NCI-H460 (cell line): ENCODE results near the gene UBE2QL1. TPM values are rescaled to one million over a fixed set of nuclear protein-coding genes. Genes with fewer than 3 reads are reported as not detected.

Experiments
- DNase-seq: peaks from one replicate; pipeline ENCODE4 v3.0.0-alpha.2; 2016; ENCODE audit warnings: low read depth; ENCODE audit errors: extremely low read depth
- total RNA-seq: library from RNA; depleted of rRNA; stranded (reverse); fragments of >200 nt; shearing (Covaris generic); gene quantifications from 2 replicates; pipeline ENCODE4 v1.2.3, GENCODE V29; 2014; rRNA removed

UBE2QL1 gene
- total RNA-seq, 1 experiment from 2014 or later, result 0.20 TPM

DNA sequence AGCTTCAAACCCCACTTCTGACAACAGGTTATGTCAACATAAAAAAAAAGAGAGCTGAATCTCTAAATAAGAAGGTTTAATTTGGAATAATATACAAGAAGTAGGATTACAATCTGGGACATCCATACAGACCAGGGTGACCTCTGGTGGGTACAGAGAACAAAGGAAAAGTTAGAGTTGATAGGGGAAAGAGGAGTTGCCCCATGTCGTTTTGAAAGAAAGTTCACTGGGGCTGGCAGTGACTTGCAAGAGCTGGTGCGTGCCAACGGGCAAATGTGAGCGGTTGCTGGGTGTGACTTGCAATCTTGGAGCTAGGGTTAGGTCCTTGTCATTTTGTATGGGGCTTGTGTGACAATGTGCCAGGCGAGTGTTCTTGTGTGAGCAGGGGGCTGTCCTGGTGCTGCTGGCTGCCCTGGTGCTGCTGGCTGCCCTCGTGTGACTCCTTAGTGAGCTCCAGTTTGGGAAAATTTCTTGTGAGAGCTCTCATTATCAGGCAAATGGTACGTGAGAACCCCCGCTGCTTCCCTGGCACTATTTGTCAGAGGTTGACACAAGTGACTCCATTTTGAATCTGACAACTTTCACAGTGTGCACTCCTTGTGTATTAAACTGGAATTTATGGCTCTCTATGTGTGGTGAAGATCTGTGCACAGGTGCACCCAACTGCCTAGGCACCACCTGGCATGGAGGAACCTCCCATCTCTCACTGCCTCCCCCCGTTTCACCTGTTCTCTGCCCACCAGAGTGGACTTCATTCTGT, 69.8 kb downstream of the UBE2QL1 start:
- no peak for DNase-seq

DNA sequence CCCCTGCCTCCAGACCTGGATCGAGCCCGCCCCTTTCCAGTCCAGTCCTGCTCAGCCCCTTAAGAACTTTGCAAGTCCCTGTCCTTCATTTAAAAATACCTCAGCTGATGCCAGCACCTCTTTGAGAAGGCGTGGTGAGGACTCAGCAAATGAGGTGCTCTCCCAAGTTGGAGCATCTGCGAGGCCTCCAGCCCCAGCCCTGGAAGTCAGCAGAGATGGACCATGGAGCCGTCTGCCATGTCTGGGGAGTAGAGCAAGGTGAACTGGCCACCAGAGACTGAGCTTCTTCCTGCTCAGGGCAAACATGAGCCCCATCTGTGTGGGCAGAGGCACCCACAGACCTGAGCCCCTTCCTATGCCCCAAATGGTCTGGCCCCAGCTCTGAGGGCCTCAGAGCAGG, 71.5 kb downstream of the UBE2QL1 start:
- DNase-seq, result no peak

DNA sequence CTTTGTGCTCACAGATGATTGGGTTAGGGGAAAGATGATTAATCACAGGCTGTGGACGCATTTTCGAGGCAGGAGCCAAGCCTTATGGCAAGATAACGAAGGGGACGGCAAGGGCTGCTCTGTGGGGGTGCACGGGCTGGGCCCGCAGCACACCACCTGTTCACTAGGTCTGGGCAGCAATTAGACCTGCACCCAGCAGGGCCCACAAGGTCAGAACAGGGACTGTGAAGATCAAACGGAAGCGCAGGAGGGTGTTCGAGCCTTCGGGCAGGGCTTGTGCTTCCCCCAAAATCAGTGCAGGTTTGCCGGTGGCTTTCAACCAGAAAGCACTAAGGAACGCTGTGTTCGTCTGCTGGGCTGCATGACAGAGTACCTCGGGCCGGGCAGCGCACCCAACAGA, 73.7 kb downstream of the UBE2QL1 start:
- no peak for DNase-seq

DNA sequence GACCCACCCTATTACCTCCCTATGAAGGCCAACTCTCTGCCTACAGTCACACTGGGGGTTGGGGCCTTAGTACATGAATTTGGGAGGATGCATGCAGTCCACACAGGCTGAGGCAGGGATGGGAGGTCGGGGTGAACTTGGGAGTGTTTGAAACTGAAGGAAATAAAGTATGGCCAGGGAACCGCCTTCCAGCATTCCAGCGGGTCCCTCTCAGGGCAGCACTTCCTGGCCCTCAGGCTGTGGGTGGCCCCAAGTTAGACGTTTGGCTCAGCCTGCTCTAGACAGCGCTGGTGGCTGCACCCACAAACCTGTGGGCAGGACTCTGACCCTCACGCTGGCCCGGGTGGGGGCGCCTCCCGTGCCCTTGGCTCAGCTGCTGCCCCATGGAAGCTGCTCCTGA, 74.3 kb downstream of the UBE2QL1 start:
- no peak for DNase-seq

DNA sequence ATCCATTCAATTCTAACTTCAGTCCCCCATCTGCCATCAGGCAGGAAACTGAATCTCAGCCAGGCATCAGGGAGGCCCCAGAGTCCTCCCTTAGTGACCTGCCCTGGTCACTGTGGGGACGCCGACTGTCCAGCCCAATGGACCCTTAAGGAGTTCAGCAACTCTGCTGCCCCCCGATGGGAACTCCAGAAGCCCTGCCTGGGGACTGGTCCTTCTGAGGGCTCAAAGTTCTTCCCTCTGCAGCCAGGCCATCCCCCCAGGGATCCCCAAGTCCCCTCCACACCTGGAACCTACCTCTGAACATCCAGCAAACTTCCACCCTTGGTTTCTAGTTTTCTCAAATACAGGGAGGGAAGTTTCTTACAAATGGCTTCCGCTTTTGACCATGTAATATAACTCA, 76.8 kb downstream of the UBE2QL1 start:
- DNase-seq, result no peak

DNA sequence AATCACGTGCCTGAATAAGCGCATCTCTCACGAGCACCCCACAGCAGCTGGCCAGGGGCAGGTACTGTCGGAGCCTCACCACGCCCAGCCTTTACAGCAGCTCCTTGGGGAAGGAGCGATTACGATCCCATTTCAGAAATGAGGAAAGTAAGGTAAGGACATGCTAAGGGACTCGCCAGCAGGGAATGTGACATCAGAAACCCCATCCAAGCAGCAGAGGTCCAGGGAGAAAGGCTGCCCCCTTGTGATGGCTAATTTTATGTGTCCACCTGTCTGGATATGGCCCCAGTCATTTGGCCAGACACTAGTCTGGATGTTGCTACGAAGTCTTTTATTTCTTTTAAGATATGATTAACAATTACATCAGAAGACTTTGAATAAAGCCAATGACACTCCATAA, 77.3 kb downstream of the UBE2QL1 start:
- no peak for DNase-seq

DNA sequence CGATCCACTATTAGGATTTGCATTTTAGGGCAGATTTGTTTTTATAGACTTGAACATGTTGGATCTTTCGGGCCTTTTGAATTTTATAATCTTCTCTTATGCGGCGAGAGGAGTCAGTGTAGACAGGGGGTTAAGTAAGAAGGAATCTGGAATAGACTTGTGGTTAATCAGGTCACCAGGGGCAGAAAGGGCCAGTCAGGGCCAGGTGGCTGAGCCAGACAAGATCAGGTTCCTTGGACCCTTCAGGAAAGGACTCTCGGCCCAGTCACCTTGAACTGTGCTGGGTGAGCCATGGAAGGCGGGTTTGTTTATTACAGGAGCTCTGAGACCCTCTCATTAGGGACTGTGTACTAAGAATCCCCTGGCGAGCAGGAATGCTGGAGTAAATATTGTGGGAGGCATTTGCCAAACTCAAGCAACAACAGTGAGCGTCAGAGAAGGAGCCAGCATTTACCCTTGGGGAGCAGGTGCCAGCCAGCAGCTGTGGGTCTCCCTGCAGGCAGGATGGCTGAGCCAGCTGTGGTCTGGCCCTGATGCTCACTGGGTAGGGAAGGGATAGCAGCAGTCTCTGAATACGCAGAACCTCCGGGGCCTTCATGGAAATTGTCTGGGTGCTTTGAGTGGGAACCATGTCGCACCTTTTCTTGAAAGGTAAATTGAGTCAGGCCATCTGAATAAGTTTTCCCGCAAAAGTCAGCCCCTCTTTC, 79.2 kb downstream of the UBE2QL1 start:
- no peak for DNase-seq

DNA sequence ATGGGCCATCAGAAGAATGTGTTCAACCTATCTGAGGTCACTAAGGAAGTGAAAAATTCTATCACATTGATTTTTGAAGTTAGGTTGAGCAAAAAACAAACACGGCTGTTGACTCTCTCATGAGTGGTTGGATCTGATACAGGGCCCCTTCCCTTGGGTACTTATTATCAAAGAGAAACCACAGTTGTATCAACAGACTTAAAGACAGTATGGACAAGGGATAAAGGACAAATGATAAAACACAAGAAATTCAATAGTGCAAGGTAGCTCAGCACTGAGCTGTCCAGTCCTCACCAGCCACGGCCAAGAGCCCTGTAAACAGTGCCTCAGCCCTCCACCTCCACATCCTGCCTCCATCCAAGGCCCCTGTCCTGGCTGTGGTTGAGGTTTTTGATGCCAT, 86.9 kb downstream of the UBE2QL1 start:
- DNase-seq, result no peak

DNA sequence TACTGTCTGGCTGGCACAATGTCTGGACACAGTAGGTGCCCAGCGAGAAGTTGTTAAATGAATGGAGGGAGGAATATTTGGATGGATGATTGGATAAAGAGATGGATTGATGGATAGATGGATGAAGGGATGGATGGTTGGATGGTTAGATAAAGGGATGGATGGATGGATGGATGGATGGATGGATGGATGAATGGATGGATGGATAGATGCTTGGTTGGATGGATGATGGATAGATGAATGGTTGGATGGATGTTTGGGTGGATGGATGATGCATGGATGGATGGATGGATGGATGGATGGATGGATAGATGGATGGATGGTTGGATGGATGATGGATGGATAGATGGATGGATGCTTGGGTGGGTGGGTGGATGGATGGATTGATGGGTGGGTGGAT, 90.4 kb downstream of the UBE2QL1 start:
- no peak for DNase-seq

DNA sequence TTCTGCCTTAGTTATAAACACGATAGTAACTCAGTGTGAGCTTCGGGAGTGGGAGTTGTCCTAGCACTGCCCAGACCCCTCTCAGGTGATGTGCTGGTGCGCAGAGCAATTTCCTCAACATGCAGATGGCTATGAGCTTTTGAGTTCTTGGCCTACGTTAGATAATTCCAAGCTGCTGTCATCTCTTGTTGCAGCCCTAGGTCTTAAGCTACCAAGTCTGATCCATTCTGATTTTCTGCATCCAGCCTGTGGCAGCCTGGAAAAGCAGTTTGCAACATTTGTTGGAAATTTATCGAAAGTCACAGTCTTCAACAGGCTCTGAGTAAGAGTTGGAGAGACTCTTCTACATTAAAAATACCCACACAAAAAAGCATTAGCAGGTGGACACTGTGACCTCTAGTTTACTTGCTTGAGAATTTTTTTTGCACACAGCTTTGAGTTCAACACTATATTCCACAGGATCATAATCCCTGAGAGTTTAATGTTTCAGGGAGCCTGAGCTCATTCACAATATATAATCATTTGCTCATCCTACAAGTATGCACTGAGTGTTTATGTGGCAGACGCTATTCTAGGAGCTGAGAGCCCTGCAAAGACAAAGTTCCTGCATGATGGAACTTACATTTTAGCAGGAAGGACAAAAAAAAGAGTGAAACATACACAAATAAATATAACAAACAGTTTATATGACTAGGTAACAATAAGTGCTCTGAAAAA, 91.6 kb downstream of the UBE2QL1 start:
- DNase-seq, result no peak

DNA sequence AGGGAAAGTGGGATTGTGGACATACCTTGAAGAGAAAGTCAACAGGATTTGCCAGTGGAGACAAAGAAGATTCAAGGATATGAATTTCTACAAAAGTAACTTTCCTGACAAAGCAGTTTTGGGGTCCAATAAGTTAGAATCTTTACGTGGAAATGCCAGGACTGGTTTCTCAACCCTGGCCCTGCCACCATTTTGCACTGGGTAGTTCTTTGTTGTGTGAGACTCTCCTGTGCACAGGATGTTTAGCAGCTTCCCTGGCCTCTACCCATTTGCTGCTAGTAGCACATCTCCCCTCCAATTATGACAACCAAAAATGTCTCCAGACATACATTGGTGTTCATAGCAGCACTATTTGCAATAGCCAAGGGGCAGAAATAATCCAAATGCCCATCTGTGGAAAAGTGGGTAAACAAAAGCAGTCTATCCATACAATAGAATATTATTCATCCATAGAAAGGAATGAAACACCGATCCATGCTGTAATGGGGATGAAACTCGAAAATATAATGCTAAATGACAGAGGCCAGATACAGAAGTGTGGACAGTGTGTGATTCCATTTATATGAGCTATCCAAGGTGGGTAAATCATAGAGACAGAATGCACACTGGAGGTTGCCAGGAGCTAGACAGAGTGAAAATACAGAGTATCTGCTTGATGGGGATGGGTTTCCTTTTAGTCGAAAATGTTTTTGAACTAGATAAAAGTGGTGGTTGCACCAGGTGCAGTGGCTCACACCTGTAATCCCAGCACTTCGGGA, 92.8 kb downstream of the UBE2QL1 start:
- no peak for DNase-seq

DNA sequence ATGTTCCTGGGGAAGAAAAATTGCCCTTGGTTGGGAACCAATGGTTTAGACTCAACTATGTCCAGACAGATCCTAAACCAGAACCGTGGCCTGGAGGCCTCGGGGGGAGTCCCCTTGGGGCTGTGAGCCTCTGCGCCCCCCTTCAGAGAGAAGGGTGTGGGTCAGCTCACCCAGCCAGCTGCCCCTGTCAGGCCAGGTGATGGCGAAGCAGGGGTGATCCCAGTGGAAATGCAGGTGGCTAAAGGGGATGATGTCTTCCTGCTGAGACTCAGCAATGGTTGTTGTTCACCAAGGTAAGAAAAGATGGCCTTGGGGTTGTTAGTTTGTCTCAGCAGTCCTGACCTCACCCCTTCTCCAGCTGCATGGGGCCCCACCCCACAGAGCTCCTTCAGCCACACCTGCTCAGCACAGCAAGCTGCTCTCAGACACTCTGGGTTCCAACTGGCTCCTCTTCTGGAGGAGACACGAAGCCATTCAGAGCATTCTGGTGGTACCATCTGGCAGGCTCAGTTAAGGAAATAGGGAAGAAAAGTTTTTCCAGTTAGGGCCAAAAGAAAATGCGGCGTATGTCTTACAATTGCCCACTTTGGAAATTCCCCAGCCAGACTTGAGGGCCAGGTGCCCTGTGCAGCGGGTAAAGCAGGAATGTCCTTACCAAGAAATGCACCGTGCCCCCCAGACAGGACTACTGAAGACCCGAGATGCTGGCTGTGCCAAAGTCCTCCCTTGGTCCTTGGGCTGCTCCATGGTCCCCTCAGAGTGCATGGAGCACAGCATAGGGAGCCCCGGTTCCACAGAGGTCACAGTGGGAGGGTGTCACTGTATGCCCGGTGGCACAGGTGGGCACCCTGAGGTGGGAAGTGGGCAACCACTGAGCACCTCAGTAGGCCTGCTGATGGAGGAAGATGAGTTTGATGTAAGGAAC, 94.0 kb downstream of the UBE2QL1 start:
- DNase-seq, result no peak

DNA sequence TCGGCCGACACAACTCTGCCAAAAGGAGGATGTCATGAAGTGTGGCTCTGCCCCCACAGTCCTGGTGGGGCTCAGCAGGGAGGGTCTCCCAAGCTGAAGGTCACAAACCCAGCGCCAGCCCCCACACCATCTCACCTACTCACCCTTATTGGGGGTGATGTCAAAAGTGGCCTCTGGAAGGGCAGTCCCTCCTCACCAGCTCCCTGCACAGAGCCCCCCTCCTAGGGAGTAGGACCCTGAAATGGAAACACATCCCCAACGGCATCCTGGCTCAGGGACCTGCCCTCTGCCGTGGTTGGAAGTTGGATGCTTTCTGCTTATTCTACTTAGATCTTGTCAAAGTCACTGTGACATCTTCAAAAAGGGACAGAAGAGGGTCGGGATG, 94.7 kb downstream of the UBE2QL1 start:
- no peak for DNase-seq

DNA sequence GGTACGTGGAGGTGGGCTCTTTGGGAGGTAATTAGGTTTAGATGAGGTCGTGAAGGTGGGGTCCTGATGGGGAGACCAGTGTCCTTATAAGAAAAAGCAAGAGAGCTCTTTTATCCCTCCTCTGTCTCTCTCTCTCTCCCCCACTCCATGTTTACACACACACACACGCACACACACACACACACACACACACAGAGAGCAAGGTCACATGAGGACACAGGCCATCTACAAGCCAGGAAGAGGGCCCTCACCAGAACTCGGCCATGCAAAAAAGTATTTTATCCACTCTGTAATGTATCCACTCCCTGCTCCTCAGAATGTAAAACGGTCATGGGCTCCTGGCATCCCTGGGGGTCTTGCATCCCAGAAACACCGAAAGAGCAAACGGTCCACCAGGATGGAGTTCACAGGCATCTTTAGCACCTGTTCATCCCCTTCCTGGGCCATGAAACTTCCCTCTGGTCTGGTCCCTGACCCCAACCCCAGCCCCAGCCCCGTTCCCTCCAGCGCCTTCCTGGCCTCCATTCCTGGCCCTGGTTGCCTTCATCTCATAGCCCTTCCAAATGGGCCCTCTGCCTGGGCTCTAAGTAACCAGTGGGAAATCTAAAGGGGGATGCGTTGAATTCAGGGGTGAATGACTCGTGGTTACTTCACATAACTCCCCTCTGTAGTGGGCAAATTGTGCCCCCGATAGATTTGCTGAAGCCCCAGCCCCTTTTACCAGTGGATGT, 95.3 kb downstream of the UBE2QL1 start:
- no peak for DNase-seq

Other genes with a start within 250 kb of the UBE2QL1 start
- gene MED10, start 70.3 kb upstream of the UBE2QL1 start, total RNA-seq, result 23.5 and 30.0 TPM in 2 replicates
- 97.2 and 118 TPM in 2 replicates for gene NSUN2, start 184.2 kb downstream of the UBE2QL1 start, total RNA-seq
- gene SRD5A1, start 184.6 kb downstream of the UBE2QL1 start, total RNA-seq, result 21.4 and 21.6 TPM in 2 replicates